Lower leg skin (tissue), 4 donors: ENCODE measurements around the gene ZC3H12C. TPM values are rescaled to one million over a fixed set of nuclear protein-coding genes. Genes with fewer than 3 reads are reported as not detected.
A peak's percentile ranks its signal among the peaks of the same experiment; 100 is the strongest.

Experiments
- DNase-seq, 2 donors: peaks; one replicate each; pipeline ENCODE4 v3.0.0-alpha.2; 2019; ENCODE audit warnings: low spot score in 2 of 2
- H3K4me3 ChIP-seq: fragments of 200-600 bp; sonication (generic); 2 replicates; pipeline ENCODE4 v1.5.1; 2017; ENCODE audit warnings: mild to moderate bottlenecking, low read depth; ENCODE audit not compliant: poor library complexity, severe bottlenecking
- CTCF ChIP-seq, 3 donors: fragments of 450-650 bp; IDR thresholded peaks; one replicate each; pipeline ENCODE4 v1.5.1; 2016; ENCODE audit warnings: antibody characterized with exemption in 3 of 3, mild to moderate bottlenecking in 3 of 3, moderate library complexity in 2 of 3
- POLR2A ChIP-seq, 2 donors: fragments of 450-650 bp; IDR thresholded peaks; one replicate each; pipeline ENCODE4 v1.6.1; 2016 to 2017; ENCODE audit warnings: antibody characterized with exemption in 2 of 2, mild to moderate bottlenecking in 1 of 2, moderate library complexity in 1 of 2
- WGBS, 2 donors: methylation state at CpG; one replicate each; pipeline ENCODE4 v1.1.5; 2018; 5-methylcytosine and 5-hydroxymethylcytosine counted together
- intact Hi-C: fragments of 100-400 bp; cut with DNase I; formaldehyde crosslinking; loops from one replicate; pipeline ENCODE4 v1.15.0; 2023; ENCODE audit warnings: low total_unique reads
- total RNA-seq, 4 donors: library from RNA; depleted of rRNA; stranded (reverse); fragments of >200 nt; gene quantifications; one replicate each; pipeline ENCODE4 v1.1.0, GENCODE V29; 2016

Gene ZC3H12C
- total RNA-seq, 4 donors from 2014 or later, result 13.7 to 22.6 (median 14.6) TPM

DNA sequence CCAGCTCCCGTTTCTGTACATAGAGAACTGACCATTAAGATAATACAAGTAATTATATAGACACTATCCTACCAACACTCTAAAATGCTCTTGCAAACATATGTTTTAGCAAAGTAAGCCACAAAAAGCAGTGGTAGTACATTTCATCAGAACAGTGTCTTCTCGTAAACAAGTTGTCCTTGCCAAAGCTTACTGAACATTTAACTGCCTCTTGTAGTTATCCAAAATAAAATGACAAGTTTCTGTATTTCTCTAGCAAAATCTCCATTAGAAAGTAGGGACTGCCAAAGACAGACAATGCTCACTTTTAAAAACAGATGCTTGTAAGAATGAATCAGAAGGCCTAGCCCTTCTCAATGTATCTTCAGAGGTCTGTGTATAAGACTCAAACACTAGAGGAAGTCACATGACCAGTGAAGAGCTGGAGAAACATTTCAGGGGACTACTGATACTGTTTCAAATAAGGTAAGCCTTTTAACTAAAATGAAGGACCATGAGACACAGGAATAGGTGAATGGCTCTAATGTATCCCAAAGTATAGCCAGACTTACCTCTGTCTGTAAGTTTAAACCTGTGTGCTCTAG is 7.8 kb upstream of the ZC3H12C start:
- intact Hi-C loops, result no loop called here
- no peak for TF ChIP-seq CTCF (IDR thresholded peaks at IDR 0.05)
- no peak for TF ChIP-seq POLR2A (IDR thresholded peaks at IDR 0.05)
- 71 to 72% methylated on average over 2 of the region's 2 CpGs for WGBS, 2 donors
- DNase-seq, result no peak
- no peak overlapping the region for H3K4me3 ChIP-seq

DNA sequence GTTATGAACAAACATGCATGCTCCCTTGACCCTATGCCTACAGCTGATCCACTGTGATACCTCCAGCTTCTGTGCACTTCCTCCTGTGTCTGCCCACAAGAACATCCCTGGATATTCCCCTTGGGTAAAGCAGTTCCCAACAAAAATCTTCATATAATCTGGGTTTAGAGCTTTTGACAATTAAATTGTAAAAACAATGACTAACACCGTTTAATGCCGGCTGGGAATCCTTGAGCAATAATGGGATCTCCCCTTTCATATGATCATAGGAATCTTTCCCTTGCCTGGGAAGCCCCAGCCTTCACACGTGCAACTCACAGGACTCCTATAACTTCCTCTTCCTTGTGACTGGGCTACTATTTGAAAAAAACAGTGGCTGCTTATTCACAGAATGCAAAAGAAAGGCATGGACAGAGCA is 6.3 kb upstream of the ZC3H12C start:
- DNase-seq, result peak in 1 of 2 donors; percentile 63
- TF ChIP-seq CTCF (IDR thresholded peaks at IDR 0.05), result no peak
- no peak for TF ChIP-seq POLR2A (IDR thresholded peaks at IDR 0.05)
- no peak overlapping the region for H3K4me3 ChIP-seq
- WGBS, 2 donors, result 3 to 8% methylated on average over 3 of the region's 3 CpGs
- intact Hi-C loops, result no loop called here

GRCh38 chr11:110087812-110088534 is 5.2 kb upstream of the ZC3H12C start:
- no peak for DNase-seq
- intact Hi-C loops, result no loop called here
- TF ChIP-seq CTCF (IDR thresholded peaks at IDR 0.05) (no peak), POLR2A (IDR thresholded peaks at IDR 0.05) (no peak)
- WGBS, 2 donors, result 88 to 91% methylated on average over 5 of the region's 5 CpGs
- H3K4me3 ChIP-seq, result no peak overlapping the region

GRCh38 chr11:110088535-110089344 is 4.5 kb upstream of the ZC3H12C start:
- WGBS, 2 donors, result 89 to 94% methylated on average over 5 of the region's 5 CpGs
- no peak for DNase-seq
- intact Hi-C loops, result no loop called here
- H3K4me3 ChIP-seq, result no peak overlapping the region
- no peak for TF ChIP-seq POLR2A (IDR thresholded peaks at IDR 0.05)
- TF ChIP-seq CTCF (IDR thresholded peaks at IDR 0.05), result no peak

DNA sequence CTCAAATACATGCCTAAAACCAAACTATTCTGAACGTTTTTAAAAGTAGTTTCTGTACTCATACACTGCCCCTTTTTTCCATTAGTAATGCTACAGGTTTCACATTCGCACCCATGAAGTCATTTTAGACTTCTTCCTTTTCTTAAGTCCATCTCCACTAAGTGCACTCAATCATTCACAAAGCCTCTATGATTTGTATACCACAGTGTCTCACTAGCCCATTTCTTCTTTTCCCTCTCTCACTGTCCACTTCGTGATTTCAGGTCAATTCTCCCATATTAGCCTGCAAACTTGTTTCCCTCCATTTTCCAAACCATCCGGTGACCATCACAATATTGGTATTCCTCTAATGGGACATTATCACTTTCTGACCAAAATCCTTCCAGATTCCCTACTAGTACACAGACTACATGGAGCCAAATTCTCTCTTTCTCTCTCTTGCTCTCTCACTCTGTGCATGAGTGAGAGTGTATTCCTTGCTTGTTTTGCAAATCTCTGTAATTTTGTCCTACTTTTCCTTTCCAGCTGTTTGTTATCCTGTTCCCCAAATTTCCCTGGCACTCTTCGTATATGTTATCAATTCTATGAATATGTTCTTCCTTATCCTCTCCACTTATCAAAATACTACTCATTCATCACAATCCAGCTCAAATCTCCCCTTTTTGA is 3.4 kb upstream of the ZC3H12C start:
- intact Hi-C loops, result no loop called here
- WGBS, 2 donors, result 75 to 77% methylated on average over 5 of the region's 5 CpGs
- TF ChIP-seq CTCF (IDR thresholded peaks at IDR 0.05) (no peak), POLR2A (IDR thresholded peaks at IDR 0.05) (no peak)
- no peak overlapping the region for H3K4me3 ChIP-seq
- no peak for DNase-seq
